Choroid plexus epithelial cell (primary cell): ENCODE measurements around the gene DUOX1.

ENCODE experiments used
- DNase-seq: peaks from one replicate; pipeline ENCODE4 v3.0.0-alpha.2; 2010; ENCODE audit warnings: low read depth
- H3K4me3 ChIP-seq: 2 replicates; pipeline ENCODE4 v1.5.1; 2011; ENCODE audit warnings: low read depth, mild to moderate bottlenecking, control low read depth, low read length, moderate library complexity
- TF ChIP-seq, protein P1 (sequence below): conservative IDR thresholded peaks from 2 replicates; pipeline ENCODE4 v1.5.1; 2011; ENCODE audit warnings: low read depth, mild to moderate bottlenecking, control low read depth, inconsistent platforms, low read length, moderate library complexity

DUOX1 gene

DNA sequence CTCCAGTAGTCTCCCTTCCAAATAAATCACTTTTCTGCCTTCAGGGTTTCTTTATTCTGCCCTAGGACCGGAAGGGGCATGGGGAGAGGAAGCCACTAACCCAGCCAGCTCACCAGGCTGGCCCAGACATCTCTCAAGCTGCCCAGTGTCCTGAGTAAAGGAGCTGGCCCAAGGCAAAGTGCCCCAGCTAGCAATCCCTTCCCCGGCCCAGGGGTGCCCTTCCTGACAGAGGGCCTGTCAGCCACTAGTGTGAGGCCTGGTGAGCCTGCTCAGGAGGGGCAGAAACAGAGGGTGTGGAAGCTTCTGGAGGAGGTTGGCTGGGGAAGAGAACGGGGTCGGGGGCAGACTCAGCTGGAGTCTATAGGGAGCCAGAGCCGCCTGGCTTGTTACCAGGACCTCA lies 35.7 kb downstream of the DUOX1 start:
- no peak for DNase-seq
- TF ChIP-seq, protein P1, sequence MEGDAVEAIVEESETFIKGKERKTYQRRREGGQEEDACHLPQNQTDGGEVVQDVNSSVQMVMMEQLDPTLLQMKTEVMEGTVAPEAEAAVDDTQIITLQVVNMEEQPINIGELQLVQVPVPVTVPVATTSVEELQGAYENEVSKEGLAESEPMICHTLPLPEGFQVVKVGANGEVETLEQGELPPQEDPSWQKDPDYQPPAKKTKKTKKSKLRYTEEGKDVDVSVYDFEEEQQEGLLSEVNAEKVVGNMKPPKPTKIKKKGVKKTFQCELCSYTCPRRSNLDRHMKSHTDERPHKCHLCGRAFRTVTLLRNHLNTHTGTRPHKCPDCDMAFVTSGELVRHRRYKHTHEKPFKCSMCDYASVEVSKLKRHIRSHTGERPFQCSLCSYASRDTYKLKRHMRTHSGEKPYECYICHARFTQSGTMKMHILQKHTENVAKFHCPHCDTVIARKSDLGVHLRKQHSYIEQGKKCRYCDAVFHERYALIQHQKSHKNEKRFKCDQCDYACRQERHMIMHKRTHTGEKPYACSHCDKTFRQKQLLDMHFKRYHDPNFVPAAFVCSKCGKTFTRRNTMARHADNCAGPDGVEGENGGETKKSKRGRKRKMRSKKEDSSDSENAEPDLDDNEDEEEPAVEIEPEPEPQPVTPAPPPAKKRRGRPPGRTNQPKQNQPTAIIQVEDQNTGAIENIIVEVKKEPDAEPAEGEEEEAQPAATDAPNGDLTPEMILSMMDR: no peak
- H3K4me3 ChIP-seq: no peak overlapping the region

DNA sequence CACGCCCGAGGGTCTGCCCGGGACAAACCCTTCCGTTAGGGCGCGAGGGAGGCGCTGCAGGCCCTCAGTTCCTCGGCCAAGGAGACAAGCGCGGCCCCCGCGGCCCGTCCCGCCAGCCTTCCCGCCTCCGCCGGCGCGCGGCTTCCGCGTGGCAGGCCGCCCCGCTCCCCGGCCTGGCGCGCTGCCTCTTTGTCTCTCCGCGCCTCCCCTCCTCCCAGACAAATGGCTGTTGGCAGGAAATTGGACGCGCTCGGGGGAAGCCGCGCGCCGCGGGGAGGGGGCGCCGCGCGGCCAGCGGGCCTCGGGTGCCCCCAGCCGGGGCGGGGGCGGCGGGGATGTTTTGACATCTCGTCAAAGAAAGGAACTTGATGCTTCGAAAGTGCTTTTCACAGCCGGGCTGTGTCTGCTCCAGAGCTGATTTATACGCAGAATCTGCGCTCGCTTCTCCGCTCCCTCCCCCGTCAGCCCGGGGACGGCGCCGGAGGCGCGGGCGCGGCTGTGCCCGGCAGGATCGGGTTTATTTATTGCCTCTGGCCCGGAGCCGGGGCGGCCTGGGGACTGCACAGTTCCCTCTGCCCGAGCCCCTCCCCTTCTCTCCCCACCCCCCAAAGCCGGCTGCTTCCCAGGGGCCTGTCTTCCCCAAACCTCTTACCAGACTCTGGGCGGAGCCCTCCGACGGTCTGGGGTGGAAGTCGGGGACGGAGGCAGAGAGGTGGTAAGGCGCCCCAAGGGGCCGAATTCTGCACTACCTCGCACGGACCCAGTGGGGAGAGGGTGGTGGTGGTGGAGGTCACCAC lies 37.2 kb downstream of the DUOX1 start:
- H3K4me3 ChIP-seq: peak overlapping the region; percentile 65
- peak; percentile 87 for DNase-seq
- TF ChIP-seq, protein P1: peak; percentile 75

DNA sequence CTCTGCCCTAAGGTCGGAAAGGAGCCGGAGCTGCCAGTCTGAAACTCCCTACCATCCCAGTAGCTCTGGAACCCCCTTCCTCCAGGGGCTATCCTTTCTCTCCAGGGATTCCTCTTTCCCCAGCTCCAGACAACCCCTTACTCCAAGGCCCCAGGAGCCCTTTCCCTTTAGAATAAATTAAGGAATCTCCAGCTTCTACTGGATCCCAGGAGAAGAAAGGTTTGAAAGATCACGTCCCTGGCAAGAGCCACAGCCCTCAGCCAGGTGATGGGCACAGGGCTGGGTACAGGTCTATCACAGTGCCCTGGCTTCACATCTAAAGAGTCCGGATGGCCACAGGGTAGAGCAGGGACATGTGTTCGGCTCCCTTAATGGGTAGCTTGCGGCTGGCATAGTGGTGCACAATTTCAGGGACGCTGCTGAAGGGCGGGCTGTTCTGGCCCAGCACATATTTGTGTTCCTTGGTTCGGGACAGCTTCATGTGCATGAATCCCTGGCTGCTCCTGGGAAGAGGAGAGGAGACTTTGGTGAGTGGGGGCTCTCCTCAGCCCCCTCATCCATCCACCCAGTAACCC lies 37.9 kb downstream of the DUOX1 start:
- peak overlapping the region; percentile 65 for H3K4me3 ChIP-seq
- TF ChIP-seq, protein P1: no peak
- DNase-seq: no peak

DNA sequence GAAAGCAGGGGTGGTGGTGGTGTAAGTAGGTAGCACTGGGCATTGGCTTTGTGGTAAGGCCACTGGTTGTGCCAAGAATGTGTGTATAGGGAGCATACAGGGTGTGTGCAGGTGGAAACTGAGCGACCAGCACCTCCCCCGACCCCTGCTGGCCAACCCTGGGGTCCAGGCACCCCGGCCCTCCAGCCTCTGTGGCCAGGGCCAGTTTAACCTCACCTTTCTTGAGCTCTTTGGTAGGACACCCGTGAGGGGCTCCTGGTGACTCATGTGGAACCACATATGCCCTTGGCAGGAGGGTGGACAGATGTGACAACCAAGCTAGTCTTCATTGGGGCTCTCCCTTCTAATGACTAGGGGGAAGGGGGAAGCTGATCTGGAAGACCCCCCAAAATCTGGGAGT lies 38.5 kb downstream of the DUOX1 start:
- TF ChIP-seq, protein P1: no peak
- DNase-seq: no peak
- H3K4me3 ChIP-seq: no peak overlapping the region

DNA sequence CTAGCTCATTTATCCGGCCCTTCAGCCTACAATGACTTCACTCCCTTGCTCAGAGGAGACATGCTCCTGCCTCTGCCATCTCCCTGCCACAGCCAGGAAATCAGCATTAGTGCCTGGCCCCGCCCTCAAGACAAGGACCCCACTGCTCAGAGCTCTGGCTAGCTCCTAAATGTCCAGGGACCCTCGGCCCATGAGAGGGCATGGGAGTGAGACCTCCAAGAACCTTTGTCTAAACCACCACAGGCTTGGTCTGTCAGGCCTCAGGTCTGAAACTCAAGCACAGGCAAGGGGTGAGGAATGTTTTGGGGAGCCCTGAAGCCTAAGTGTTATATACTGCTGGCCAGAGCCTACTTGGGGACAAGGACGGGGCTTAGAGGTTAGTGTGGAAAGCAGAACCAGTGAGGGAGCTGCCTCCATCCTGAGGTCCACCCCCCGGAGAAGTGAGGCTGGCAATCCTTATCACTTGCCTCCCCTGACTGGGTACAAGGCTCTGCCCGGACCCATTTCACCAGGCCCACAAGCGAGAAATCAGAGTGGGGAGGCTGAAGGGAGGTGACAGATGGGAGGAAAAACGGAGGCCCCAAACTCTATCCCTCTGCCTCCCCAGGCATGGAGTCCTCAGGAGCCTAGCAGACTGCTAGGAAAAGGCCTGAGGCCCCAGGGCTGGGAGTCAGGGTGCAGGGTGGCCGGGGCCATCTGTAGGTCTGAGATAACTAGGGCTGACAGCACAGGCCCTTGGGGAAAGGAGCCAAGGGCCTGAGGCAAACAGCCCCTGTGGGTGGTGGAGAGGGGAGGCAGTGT lies 39.2 kb downstream of the DUOX1 start:
- TF ChIP-seq, protein P1: no peak
- no peak for DNase-seq

DNA sequence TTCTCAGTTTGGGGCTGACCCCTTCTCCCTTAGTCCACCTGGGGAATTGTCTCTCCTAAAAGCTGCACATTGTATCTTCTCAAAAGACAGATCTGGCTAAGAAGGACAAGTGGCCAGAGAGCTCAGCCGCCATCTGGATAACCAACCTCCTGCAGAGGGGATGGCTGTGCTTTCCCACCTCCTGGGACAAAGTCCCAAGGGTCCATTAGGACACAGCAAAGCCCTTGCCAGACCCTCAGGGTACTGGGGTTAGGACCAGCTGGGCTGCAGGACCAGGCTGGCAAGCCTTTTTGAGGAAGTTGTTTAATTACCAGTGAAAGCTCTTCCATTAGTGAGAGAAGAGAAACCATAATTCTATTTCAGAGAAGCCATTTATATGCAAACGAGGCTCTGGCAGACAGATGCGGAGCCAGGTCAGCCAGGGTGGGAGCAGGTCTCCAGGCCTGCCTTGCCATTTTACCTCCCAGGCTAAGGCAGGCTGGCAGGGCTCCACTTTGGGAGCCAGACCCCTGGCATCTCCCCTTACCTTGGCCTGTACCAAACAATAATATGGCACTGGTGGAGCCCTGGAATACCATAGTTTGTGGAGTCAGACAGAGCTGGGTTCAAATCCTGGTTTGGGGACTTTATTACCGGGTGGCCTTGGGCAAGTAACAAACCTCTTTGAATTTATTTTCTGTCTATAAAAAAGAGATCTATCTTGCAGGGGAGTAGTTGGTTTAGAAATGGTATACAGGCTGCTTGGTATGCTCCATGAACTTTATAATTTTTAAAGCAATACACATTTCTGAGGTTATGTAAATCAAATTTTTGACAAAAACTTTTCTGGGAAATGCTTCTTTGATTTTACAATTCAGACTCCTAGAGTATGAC lies 40.0 kb downstream of the DUOX1 start:
- H3K4me3 ChIP-seq: no peak overlapping the region
- DNase-seq: no peak

More for the DNA sequence above, 39.2 kb downstream of the DUOX1 start:
- no peak overlapping the region for H3K4me3 ChIP-seq

More for the DNA sequence above, 40.0 kb downstream of the DUOX1 start:
- TF ChIP-seq, protein P1: no peak
